Stimulated activated naive B cell treated with anti-CD40 and anti-IgM and Interleukin-4, amounts not matched to agents 10 μg/mL and 1 μg/mL and 100 μg/mL, for 72 hours (primary cell): Measurements from ENCODE around the gene PCDHB6.
"Not testable (repeated sequence)": the region's sequence is repeated elsewhere in the genome, so short reads cannot be mapped to it uniquely, and the experiment has no call there.

ENCODE experiments used
- ATAC-seq, 2 donors: fragments of 150-1000 bp; cut with Tn5 transposase; replicated peaks; 2 replicates each; pipeline ENCODE4 v1.10.0; 2021; ENCODE audit warnings: moderate library complexity in 1 of 2
- DNase-seq: peaks from one replicate; pipeline ENCODE4 v3.0.0; 2021
- H3K27ac Mint-ChIP-seq: one replicate; pipeline ENCODE4 v1.8.0; 2022; ENCODE audit warnings: mild to moderate bottlenecking, mixed read lengths
- H3K27me3 Mint-ChIP-seq, 2 donors: one replicate each; pipeline ENCODE4 v1.8.0; 2022; ENCODE audit warnings: mixed read lengths in 2 of 2
- H3K36me3 Mint-ChIP-seq, 2 donors: one replicate each; pipeline ENCODE4 v1.8.0; 2022; ENCODE audit warnings: mixed read lengths in 2 of 2, mild to moderate bottlenecking in 1 of 2
- H3K4me1 Mint-ChIP-seq, 2 donors: one replicate each; pipeline ENCODE4 v1.8.0; 2022; ENCODE audit warnings: mixed read lengths in 2 of 2, mild to moderate bottlenecking in 1 of 2
- H3K4me3 Mint-ChIP-seq, 2 donors: one replicate each; pipeline ENCODE4 v1.8.0; 2022; ENCODE audit warnings: mild to moderate bottlenecking in 2 of 2, mixed read lengths in 2 of 2, moderate library complexity in 1 of 2
- H3K9me3 Mint-ChIP-seq, 2 donors: one replicate each; pipeline ENCODE4 v1.8.0; 2022; ENCODE audit warnings: mixed read lengths in 2 of 2, mild to moderate bottlenecking in 1 of 2

The PCDHB6 gene

DNA sequence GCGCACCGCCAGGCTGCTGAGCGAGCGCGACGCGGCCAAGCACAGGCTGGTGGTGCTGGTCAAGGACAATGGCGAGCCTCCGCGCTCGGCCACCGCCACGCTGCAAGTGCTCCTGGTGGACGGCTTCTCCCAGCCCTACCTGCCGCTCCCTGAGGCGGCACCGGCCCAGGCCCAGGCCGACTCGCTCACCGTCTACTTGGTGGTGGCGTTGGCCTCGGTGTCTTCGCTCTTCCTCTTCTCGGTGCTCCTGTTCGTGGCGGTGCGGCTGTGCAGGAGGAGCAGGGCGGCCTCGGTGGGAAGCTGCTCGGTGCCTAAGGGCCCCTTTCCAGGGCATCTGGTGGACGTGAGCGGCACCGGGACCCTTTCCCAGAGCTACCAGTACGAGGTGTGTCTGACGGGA is 51.8 kb downstream of the PCDHB6 start:
- H3K4me3 Mint-ChIP-seq, DNase-seq, H3K4me1 Mint-ChIP-seq, ATAC-seq, H3K36me3 Mint-ChIP-seq, H3K27ac Mint-ChIP-seq: not testable (repeated sequence)
- Mint-ChIP-seq H3K27me3 (peaks cover 45 to 49% of the 10 kb centered on the region in 2 donors), H3K9me3 (peaks cover 20% of the 10 kb centered on the region in 2 donors)
